ENCODE measurements around the gene SORD. TPM values are rescaled to one million over a fixed set of nuclear protein-coding genes. Genes with fewer than 3 reads are reported as not detected.

The SORD gene
- total and polyA plus RNA-seq, 7 experiments from 2014 or later: 2.7 to 7.8 (median 6.5) TPM

- H3K27ac Mint-ChIP-seq: no peak overlapping the region
- intact Hi-C loops (cut with micrococcal nuclease): no loop called here
- Histone ChIP-seq H3K4me3 (ENCODE audit: low read length) (no peak overlapping the region), H3K27ac (ENCODE audit: low read depth, low read length) (no peak overlapping the region), H3K9me3 (ENCODE audit: control insufficient read depth in 2 of 3, low read length in 3 of 3) (no peaks in the 10 kb centered on the region), H3K36me3 (ENCODE audit: control insufficient read depth in 2 of 3, insufficient read depth in 3 of 3, low read length in 3 of 3) (no peaks in the 10 kb centered on the region), H3K27me3 (ENCODE audit: control insufficient read depth in 2 of 2, insufficient read depth in 2 of 2, low read length in 2 of 2) (no peaks in the 10 kb centered on the region), H3K4me1 (ENCODE audit: control insufficient read depth in 2 of 2, insufficient read depth in 2 of 2, low read length in 2 of 2) (no peaks in the 10 kb centered on the region)
- ChIA-PET CTCF (interaction anchor here (0.8 kb wide), 1 partner anchor 25 kb away, joined by 3 read pairs; no protein-coding TSS in a partner anchor), POLR2A (no interaction called here)
- DNase-seq: no peak
- H3K4me3 Mint-ChIP-seq: no peak overlapping the region
- no peak for ATAC-seq
- no peaks in the 10 kb centered on the region for H3K4me1 Mint-ChIP-seq
- peaks cover 0 to 2% (median 0%) of the 10 kb centered on the region in 11 donors for H3K9me3 Mint-ChIP-seq
- peaks cover 9 to 29% (median 18%) of the 10 kb centered on the region in 5 donors for H3K27me3 Mint-ChIP-seq
- H3K36me3 Mint-ChIP-seq: no peaks in the 10 kb centered on the region
These were observed 70.0 kb downstream of the SORD start for GRCh38 chr15:45093013-45093412.

GRCh38 chr15:45093622-45094357 lies 70.8 kb downstream of the SORD start:
- no peaks in the 10 kb centered on the region for H3K9me3 ChIP-seq (ENCODE audit: control insufficient read depth in 2 of 3, low read length in 3 of 3)
- H3K4me1 Mint-ChIP-seq: no peaks in the 10 kb centered on the region
- no peak overlapping the region for H3K4me3 ChIP-seq (ENCODE audit: low read length)
- no peaks in the 10 kb centered on the region for H3K36me3 ChIP-seq (ENCODE audit: control insufficient read depth in 2 of 3, insufficient read depth in 3 of 3, low read length in 3 of 3)
- POLR2A ChIA-PET: no interaction called here
- ATAC-seq (no peak), DNase-seq (peak in 1 of 9 donors; percentile 15)
- no peaks in the 10 kb centered on the region for H3K27me3 ChIP-seq (ENCODE audit: control insufficient read depth in 2 of 2, insufficient read depth in 2 of 2, low read length in 2 of 2)
- CTCF ChIA-PET: interaction anchor here (0.8 kb wide), 1 partner anchor 24 kb away, joined by 3 read pairs; no protein-coding TSS in a partner anchor
- no peak overlapping the region for H3K27ac ChIP-seq (ENCODE audit: low read depth, low read length)
- no peaks in the 10 kb centered on the region for H3K4me1 ChIP-seq (ENCODE audit: control insufficient read depth in 2 of 2, insufficient read depth in 2 of 2, low read length in 2 of 2)
- peaks cover 9 to 27% (median 18%) of the 10 kb centered on the region in 5 donors for H3K27me3 Mint-ChIP-seq
- no peak overlapping the region for H3K27ac Mint-ChIP-seq
- H3K4me3 Mint-ChIP-seq: no peak overlapping the region
- intact Hi-C loops (cut with micrococcal nuclease): no loop called here
- H3K36me3 Mint-ChIP-seq: no peaks in the 10 kb centered on the region
- peaks cover 0 to 2% (median 0%) of the 10 kb centered on the region in 11 donors for H3K9me3 Mint-ChIP-seq

GRCh38 chr15:45094358-45094730 lies 71.3 kb downstream of the SORD start:
- ATAC-seq: no peak
- CTCF ChIA-PET: no interaction called here

DNA sequence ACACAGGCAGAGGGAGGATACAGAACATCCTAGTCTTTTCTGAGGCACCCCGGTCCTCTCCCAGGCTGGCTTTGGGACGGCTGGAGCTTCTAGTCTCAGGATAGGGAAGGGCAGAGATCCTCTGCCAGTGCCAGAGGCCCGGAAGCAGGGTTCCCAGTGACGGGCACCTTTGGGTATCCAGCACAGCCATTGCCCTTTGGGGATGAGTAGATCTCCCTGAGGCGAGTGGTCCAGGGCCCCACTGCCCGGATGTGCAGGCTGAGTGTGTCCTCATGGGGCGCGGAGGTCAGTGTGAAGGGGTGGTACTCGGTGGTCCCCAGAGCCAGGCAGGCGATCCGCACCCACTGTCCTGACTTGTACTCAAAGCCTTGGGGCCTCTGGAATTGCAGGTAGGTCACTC lies 72.7 kb downstream of the SORD start:
- ChIA-PET CTCF (no interaction called here), POLR2A (no interaction called here)
- no peak overlapping the region for H3K4me3 ChIP-seq (ENCODE audit: low read length)
- H3K36me3 ChIP-seq (ENCODE audit: control insufficient read depth in 2 of 3, insufficient read depth in 3 of 3, low read length in 3 of 3): no peaks in the 10 kb centered on the region
- no peaks in the 10 kb centered on the region for H3K4me1 ChIP-seq (ENCODE audit: control insufficient read depth in 2 of 2, insufficient read depth in 2 of 2, low read length in 2 of 2)
- ATAC-seq (no peak), DNase-seq (peak in 1 of 9 donors; percentile 17)
- Mint-ChIP-seq H3K36me3 (no peaks in the 10 kb centered on the region), H3K4me3 (no peak overlapping the region), H3K27ac (no peak overlapping the region), H3K9me3 (peaks cover 0 to 2% (median 0%) of the 10 kb centered on the region in 11 donors), H3K4me1 (no peaks in the 10 kb centered on the region), H3K27me3 (peaks cover 8 to 23% (median 11%) of the 10 kb centered on the region in 5 donors)
- no peaks in the 10 kb centered on the region for H3K9me3 ChIP-seq (ENCODE audit: control insufficient read depth in 2 of 3, low read length in 3 of 3)
- intact Hi-C loops (cut with micrococcal nuclease): no loop called here
- no peaks in the 10 kb centered on the region for H3K27me3 ChIP-seq (ENCODE audit: control insufficient read depth in 2 of 2, insufficient read depth in 2 of 2, low read length in 2 of 2)
- no peak overlapping the region for H3K27ac ChIP-seq (ENCODE audit: low read depth, low read length)

More at GRCh38 chr15:45094358-45094730, 71.3 kb downstream of the SORD start:
- peaks cover 0 to 2% (median 0%) of the 10 kb centered on the region in 11 donors for H3K9me3 Mint-ChIP-seq
- POLR2A ChIA-PET: no interaction called here
- Histone ChIP-seq H3K27me3 (ENCODE audit: control insufficient read depth in 2 of 2, insufficient read depth in 2 of 2, low read length in 2 of 2) (no peaks in the 10 kb centered on the region), H3K9me3 (ENCODE audit: control insufficient read depth in 2 of 3, low read length in 3 of 3) (no peaks in the 10 kb centered on the region), H3K4me3 (ENCODE audit: low read length) (no peak overlapping the region), H3K4me1 (ENCODE audit: control insufficient read depth in 2 of 2, insufficient read depth in 2 of 2, low read length in 2 of 2) (no peaks in the 10 kb centered on the region), H3K36me3 (ENCODE audit: control insufficient read depth in 2 of 3, insufficient read depth in 3 of 3, low read length in 3 of 3) (no peaks in the 10 kb centered on the region), H3K27ac (ENCODE audit: low read depth, low read length) (no peak overlapping the region)
- intact Hi-C loops (cut with micrococcal nuclease): no loop called here
- no peak for DNase-seq
- H3K4me1 Mint-ChIP-seq: no peaks in the 10 kb centered on the region
- peaks cover 9 to 25% (median 18%) of the 10 kb centered on the region in 5 donors for H3K27me3 Mint-ChIP-seq
- H3K27ac Mint-ChIP-seq: no peak overlapping the region
- no peaks in the 10 kb centered on the region for H3K36me3 Mint-ChIP-seq
- H3K4me3 Mint-ChIP-seq: no peak overlapping the region

DNA sequence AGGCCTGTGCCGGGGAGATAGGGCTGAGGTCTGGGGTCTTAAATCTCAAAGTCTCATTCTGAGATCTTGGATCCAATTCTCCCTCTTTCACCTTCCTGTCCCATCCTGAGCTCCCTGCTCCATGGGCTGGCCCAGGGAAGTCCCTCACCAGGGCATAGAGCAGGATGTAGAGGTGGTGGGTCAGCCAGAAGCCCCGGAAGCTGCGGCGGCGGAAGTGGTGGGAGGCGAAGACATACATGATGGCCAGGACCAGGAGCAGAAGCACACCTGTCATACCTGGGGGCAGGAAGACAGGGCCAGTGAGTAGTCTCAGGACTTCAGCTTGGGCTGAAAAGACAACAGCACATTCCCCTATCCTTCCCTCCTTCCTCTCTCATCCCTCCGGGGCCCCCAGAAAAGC lies 74.5 kb downstream of the SORD start:
- DNase-seq: no peak
- Mint-ChIP-seq H3K27me3 (peaks cover 0 to 28% (median 3%) of the 10 kb centered on the region in 5 donors), H3K9me3 (no peaks in the 10 kb centered on the region), H3K27ac (no peak overlapping the region), H3K4me1 (no peaks in the 10 kb centered on the region), H3K36me3 (no peaks in the 10 kb centered on the region), H3K4me3 (no peak overlapping the region)
- intact Hi-C loops (cut with micrococcal nuclease): no loop called here
- ATAC-seq: no peak
- ChIA-PET CTCF (interaction anchor here (0.6 kb wide), 1 partner anchor 221 kb away, joined by 3 read pairs; no protein-coding TSS in a partner anchor), POLR2A (no interaction called here)
- H3K27ac ChIP-seq (ENCODE audit: low read depth, low read length): no peak overlapping the region
- H3K36me3 ChIP-seq (ENCODE audit: control insufficient read depth in 2 of 3, insufficient read depth in 3 of 3, low read length in 3 of 3): no peaks in the 10 kb centered on the region
- no peak overlapping the region for H3K4me3 ChIP-seq (ENCODE audit: low read length)
- no peaks in the 10 kb centered on the region for H3K9me3 ChIP-seq (ENCODE audit: control insufficient read depth in 2 of 3, low read length in 3 of 3)
- no peaks in the 10 kb centered on the region for H3K27me3 ChIP-seq (ENCODE audit: control insufficient read depth in 2 of 2, insufficient read depth in 2 of 2, low read length in 2 of 2)
- H3K4me1 ChIP-seq (ENCODE audit: control insufficient read depth in 2 of 2, insufficient read depth in 2 of 2, low read length in 2 of 2): no peaks in the 10 kb centered on the region

GRCh38 chr15:45099549-45100165 lies 76.7 kb downstream of the SORD start:
- POLR2A ChIA-PET: no interaction called here
- H3K27me3 Mint-ChIP-seq: peaks cover 0 to 23% (median 3%) of the 10 kb centered on the region in 5 donors
- no peak overlapping the region for H3K4me3 Mint-ChIP-seq
- no peak for DNase-seq
- Histone ChIP-seq H3K27me3 (ENCODE audit: control insufficient read depth in 2 of 2, insufficient read depth in 2 of 2, low read length in 2 of 2) (no peaks in the 10 kb centered on the region), H3K27ac (ENCODE audit: low read depth, low read length) (no peak overlapping the region), H3K4me3 (ENCODE audit: low read length) (no peak overlapping the region), H3K4me1 (ENCODE audit: control insufficient read depth in 2 of 2, insufficient read depth in 2 of 2, low read length in 2 of 2) (no peaks in the 10 kb centered on the region), H3K36me3 (ENCODE audit: control insufficient read depth in 2 of 3, insufficient read depth in 3 of 3, low read length in 3 of 3) (no peaks in the 10 kb centered on the region), H3K9me3 (ENCODE audit: control insufficient read depth in 2 of 3, low read length in 3 of 3) (no peaks in the 10 kb centered on the region)
- no peaks in the 10 kb centered on the region for H3K9me3 Mint-ChIP-seq
- H3K36me3 Mint-ChIP-seq: no peaks in the 10 kb centered on the region
- no peak for ATAC-seq
- no peak overlapping the region for H3K27ac Mint-ChIP-seq
- CTCF ChIA-PET: no interaction called here
- intact Hi-C loops (cut with micrococcal nuclease): no loop called here
- H3K4me1 Mint-ChIP-seq: no peaks in the 10 kb centered on the region
